HG03159 (cell line): ENCODE measurements around the gene GTF3A.
"Not testable (repeated sequence)": the region's sequence is repeated elsewhere in the genome, so short reads cannot be mapped to it uniquely, and the experiment has no call there.

Experiments
- ATAC-seq: cut with Tn5 transposase; IDR thresholded peaks from one replicate; pipeline ENCODE4 v1.9.1; 2021; ENCODE audit warnings: mild to moderate bottlenecking, moderate library complexity; ENCODE audit not compliant: unreplicated experiment

GTF3A gene

DNA sequence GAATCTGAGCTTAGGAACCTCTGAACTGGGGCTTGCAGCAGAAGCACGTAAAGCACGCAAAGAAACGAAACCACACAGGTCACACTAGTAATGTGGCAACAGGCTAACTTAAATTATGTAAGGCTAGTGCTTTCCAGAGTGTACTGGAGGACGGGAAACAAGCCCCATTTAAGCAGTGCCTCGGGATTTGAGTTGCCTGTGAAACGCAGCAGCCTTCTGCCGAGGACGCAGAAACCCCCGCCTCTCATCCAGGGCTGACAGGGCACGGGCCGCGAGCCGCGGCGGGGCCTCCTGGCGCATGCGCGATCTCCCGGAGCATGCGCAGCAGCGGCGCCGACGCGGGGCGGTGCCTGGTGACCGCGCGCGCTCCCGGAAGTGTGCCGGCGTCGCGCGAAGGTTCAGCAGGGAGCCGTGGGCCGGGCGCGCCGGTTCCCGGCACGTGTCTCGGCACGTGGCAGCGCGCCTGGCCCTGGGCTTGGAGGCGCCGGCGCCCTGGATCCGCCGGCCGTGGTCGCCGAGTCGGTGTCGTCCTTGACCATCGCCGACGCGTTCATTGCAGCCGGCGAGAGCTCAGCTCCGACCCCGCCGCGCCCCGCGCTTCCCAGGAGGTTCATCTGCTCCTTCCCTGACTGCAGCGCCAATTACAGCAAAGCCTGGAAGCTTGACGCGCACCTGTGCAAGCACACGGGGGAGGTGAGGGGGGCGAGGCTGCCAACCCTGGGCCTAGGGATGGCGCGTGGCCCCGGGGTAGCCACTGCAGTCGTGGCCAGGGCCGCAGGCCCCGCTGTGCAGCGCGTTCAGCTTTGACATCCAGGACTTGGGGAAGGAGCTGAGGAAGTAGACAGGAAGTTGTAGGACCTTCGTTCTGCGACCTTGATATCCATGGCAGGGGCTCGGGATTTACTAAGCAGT lies at the start of gene GTF3A:
TSS of gene GTF3A (plus strand) at position 374 of the 912 bp plus-strand sequence.
- peak; percentile 71 for ATAC-seq

DNA sequence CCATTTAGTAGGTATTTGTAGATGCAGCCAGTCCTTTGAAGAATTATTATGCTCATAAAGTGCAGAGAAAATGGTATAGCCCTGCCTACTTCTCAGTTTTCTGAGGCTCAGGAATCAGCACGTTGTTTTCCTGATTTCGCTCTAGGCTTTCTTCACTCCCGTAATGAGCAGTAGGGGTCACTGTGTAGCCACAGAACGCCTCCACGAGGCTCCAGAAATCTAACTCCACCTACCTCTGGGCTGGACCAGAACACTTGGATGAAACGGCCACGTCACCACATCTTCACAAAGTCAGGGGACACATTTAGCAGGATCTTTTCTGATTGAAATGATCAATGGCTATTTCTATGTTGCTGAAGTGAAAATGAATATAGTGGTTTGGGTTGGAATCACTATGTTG lies 49.8 kb upstream of the GTF3A start:
- peak; percentile 58 for ATAC-seq

- ATAC-seq, result no peak
Observed at GRCh38 chr13:27375686-27376326, 48.6 kb upstream of the GTF3A start.

DNA sequence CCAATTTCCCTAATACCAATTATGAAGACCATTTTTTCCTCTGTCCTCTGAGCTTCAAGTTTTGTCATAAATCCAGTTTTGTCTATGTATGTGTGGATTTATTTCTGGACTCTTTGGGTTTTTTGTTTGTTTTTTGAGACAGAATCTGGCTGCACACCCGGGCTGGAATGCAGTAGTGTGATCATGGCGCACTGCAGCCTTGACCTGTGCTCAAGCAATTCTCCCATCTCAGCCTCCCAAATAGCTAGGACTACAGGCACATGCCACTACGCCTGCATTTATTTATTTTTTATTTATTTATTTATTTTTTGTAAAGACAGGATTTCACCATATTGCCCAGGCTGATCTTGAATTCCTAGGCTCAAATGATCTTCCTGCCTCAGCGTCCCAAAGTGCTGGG lies 45.3 kb upstream of the GTF3A start:
- ATAC-seq, result no peak

DNA sequence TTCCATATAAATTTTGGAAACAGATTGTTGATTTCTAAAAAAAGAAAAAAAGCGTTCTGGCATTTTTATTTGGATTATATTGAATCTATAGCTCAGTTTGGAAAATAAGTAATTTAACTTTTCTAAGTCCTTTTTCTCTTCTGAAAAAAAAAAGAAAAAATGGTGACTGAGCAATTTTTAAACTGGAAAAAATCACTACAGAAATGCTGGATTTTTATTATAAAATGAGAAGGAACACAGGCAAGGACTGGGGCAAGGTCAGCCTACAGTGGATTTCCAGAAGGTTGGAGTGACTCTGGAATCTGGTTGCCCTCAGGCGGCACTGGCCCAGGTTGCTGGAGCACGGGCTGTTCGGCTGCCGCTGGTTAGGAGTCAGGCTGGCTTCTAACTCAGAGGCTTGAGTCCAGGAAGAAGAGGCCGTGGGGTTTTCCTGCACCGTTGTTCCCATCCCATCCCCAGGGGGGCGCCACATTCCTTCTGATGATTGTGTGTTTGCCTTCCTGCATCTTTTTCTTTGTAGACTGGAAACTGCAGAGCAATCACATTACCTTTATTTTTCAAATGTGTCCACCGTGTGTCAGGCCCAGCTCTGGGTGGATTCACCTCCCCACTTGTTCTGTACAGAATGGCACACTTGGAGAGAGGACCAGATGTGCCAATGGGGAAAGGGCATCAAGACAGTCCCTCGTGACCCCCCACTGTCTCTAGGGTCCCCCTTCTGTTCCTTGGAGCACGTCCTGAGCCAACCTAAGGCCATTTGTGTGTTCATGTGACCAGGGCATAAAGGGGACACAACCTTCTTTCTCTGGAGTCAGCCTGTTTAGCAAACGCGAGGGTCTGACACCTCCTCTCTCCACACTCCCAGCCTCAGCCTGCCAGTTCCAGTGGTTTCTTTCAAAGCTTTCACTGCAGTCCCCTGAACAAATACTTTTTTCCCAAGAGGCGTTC lies 44.5 kb upstream of the GTF3A start:
- no peak for ATAC-seq

DNA sequence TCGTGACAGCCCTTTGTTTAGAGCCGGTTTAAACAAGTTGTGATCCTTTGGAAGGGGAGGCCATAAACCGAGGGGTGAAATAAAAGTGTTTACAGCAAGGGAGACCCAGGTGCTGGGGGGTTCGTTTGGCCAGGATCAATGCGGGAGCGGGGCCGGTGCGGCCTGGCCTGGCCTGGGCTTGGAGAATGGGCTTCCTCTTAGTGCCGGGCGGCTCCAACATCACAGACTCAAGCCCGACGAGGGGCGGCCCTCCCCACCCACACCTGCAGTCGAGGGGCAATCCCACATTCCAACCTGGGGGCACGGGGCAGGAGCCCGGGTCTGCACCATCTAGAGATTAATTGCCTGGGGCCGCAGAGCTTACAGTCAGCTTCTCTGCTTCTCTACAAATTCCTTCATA lies 42.8 kb upstream of the GTF3A start:
- no peak for ATAC-seq

DNA sequence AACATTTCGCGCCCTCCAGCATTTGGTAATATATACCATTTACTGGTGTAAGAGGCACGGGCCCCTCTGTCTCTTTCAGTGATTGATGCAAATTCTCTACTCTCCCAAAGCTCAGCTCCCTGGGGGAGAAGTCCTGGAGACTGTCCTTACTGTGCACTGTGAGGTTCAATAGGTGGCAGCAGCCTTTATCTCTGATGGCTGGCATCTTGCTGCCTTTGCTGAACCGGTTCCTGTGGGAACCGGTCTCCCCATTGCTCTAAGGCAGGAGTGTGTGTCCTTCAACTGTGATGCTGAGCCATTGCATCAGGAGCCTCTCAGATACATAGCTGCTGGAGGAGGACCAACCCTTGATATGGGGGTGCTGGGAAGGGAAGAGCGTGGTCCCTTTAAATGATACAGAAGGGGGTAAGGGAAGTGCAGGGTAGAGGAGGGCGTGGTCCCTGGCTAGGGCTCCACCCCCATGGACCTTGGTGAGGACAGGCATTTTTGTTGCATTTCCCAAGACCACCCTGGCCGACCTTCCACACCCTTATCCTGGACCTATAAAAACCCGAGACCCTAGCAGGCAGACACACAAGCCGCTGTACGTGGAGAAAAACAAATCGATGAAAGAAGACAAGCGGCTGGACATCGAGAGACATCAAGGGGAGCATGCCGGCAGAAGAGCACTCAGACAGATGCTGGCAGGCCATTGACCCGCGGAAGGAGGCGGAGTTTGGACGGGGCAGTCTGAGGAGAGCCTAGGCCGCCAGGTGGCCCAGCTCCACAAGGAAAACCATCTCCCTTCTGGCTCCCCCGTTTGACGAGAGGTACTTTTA lies 41.1 kb upstream of the GTF3A start:
- ATAC-seq, result no peak

DNA sequence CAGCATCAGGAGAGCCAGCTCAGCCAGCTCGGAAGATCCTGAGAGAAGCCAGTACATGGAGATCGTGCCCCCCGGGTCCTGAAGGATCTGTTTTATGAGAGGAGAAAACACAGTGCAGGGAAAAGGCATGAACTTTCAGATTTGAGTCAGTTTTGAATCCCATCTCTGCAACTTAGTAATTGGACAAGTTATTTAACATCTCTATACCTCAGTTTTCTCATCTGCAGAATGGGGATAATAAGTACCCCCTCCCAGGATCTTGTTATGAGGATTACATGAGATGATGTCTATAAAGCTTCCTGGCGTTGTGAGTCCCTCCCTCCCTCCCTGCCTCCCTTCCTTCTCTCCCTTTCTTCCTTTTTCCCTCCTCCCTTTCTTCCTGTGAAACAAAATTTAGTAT lies 40.1 kb upstream of the GTF3A start:
- no peak for ATAC-seq

DNA sequence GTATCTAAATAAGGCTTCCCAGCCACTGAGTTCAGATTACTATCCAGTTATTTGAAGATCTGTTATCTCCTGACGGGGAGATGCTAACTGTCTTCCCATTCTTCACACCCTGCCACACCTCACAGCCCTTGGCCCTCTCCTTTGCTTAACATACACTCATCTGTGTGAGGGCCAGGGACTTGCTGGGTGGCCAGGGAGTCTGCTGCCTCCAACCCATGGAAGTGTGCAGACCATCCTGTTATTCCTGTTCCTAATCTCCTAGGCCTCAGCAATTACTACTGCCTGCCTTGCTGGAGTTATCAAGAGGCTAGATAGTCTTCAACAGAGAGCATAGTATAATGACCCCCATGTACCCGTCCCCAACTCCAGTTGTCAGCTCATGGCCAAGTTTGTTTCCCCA lies 36.2 kb upstream of the GTF3A start:
- ATAC-seq, result no peak

DNA sequence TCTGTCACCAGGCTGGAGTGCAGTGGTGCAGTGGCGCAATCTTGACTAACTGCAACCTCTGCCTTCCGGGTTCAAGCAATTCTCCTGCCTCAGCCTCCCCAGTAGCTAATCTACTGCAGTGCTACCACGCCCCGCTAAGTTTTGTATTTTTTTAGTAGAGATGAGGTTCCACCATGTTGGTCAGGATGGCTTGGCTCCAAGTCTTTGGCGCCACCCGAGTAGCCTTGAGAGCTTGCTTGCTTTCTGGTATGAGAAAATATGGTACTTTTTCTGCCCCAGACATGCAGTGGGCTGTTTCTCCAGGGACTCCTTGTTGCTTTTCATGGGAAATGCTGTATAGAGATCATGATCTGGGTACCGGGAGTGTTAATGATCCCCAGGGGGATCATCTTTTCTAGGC lies 34.5 kb upstream of the GTF3A start:
- ATAC-seq, result no peak

DNA sequence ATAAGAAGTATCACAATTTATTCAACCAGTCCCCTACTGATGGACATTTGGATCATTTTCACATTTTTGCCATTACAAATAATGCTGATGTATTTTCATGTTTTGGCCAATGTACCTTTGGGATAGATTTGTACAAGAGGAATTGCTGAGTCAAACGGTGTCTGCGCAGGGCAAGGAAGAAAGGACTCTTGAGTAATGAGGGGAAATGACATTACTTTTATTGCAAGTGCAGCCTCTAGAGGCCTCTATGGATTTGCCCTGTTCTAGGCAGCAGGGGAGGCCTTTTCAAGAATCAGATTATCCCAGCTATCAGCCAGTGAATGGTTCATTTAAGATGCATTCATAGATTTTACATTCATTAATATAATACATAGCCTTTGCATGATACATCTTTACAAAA lies 32.9 kb upstream of the GTF3A start:
- no peak for ATAC-seq

GRCh38 chr13:27393101-27393500 lies 31.3 kb upstream of the GTF3A start:
- no peak for ATAC-seq

DNA sequence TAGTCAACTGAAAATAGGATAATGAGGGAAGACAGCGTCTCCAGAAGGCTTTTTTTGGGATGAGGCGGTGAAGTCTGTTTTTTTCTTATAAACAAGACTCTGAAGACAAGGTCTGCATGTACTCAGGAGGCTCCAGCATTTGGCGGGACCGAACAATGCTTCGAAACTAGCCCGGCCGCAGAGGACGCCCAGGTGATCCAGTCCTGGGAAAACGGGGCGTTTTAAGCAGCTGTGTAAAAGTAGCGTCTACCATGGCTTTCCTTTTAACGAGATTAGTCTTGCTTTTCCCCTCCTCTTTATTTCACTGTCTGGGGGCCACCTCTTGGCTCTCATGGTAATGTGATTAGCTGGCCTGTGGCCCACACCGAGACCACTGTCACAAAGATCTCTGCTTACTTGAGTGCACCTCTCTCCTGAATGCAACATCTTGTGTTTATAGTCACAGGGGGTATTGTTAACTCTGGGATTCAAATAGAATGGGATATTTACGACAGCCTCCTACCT lies 29.4 kb upstream of the GTF3A start:
- no peak for ATAC-seq

DNA sequence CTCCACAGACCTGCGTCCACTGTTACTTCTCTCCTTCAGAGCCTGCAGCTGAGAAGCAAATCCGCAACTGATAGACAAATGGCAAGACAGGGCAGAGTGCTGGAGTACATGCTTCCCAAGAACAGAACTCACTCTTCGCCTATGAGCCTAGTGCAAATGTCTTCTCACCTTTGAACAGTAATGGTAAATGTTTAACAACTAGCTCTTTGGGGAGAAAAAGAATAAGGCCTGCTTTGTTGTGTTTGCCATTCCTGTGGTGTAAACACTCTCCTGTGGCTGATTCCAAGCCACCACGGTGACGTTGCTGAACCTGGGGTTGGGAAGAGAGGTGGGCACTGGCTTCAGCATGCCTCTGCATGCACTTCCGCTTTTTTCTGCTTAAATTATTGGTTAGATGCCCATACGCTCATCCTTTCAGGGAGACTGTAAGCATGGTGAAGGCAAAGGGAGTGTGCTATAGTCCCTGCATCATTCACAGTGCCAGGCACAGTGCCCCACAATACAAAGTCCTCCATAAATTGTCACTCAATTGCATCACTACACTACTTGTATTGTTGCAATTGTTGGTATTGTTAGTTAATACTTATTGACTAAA lies 28.1 kb upstream of the GTF3A start:
- ATAC-seq, result no peak

GRCh38 chr13:27398360-27398759 lies 26.1 kb upstream of the GTF3A start:
- no peak for ATAC-seq

GRCh38 chr13:27400405-27400804 lies 24.0 kb upstream of the GTF3A start:
- ATAC-seq, result not testable (repeated sequence)

GRCh38 chr13:27401210-27401609 lies 23.2 kb upstream of the GTF3A start:
- no peak for ATAC-seq

- no peak for ATAC-seq
Observed at GRCh38 chr13:27403203-27403678, 21.2 kb upstream of the GTF3A start.

DNA sequence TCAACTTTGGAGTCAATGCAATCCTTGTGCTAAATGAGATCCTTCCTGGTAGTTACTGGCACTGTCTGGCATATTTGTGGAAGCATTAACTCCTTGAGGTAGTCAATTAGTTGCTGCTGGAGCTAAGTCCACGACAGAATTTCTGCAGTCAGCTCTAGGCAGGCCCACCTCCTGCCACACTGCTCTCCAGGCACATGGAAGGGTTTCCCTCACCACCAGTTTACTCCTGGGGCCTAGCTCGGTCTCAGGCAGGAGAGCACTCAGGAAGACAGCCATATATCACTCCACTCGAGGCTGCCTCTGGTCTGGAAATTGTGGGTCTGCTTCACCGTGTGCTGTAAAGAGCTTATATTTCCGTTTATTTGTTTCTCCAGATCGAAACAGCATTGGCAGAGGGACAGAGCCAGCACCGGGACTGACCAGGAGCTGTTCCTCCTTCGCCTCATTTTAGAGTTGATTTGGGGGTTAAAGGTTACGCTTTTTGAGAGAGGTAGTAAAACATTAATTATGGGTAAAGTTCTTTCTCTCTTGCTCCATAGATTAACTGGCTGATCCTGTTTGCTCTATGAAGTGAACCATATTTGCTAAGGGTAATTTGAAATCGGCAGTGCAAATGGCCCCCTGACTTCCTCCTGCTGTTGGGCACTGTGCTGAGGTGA lies 20.6 kb upstream of the GTF3A start:
- ATAC-seq, result no peak
